Naive B cell (primary cell): ENCODE results near the gene ZNF124. TPM values are rescaled to one million over a fixed set of nuclear protein-coding genes. Genes with fewer than 3 reads are reported as not detected.
A peak's percentile ranks its signal among the peaks of the same experiment; 100 is the strongest.
"Not testable (repeated sequence)": the region's sequence is repeated elsewhere in the genome, so short reads cannot be mapped to it uniquely, and the experiment has no call there.

ENCODE experiments used
- ATAC-seq, 2 donors: fragments of 150-1000 bp; cut with Tn5 transposase; 2 replicates each; pipeline ENCODE4 v1.10.0; 2021; ENCODE audit warnings: low read depth in 2 of 2, mild to moderate bottlenecking in 2 of 2, moderate library complexity in 2 of 2
- DNase-seq: peaks from one replicate; pipeline ENCODE4 v3.0.0; 2022
- H3K27ac Mint-ChIP-seq, 6 donors: one replicate each; pipeline ENCODE4 v1.8.0; 2020 to 2022; ENCODE audit warnings: mild to moderate bottlenecking in 6 of 6, mixed read lengths in 6 of 6, moderate library complexity in 5 of 6, inconsistent platforms in 2 of 6
- H3K27me3 Mint-ChIP-seq, 3 donors: one replicate each; pipeline ENCODE4 v1.8.0; 2021 to 2022; ENCODE audit warnings: mixed read lengths in 3 of 3, mild to moderate bottlenecking in 1 of 3
- H3K36me3 Mint-ChIP-seq, 2 donors: one replicate each; pipeline ENCODE4 v1.8.0; 2020 to 2022; ENCODE audit warnings: mixed read lengths in 2 of 2, inconsistent platforms in 1 of 2, mild to moderate bottlenecking in 1 of 2
- H3K4me1 Mint-ChIP-seq, 3 donors: one replicate each; pipeline ENCODE4 v1.8.0; 2020 to 2022; ENCODE audit warnings: mixed read lengths in 3 of 3, inconsistent platforms in 1 of 3, mild to moderate bottlenecking in 1 of 3, moderate library complexity in 1 of 3
- H3K4me3 Mint-ChIP-seq, 8 donors: one replicate each; pipeline ENCODE4 v1.8.0; 2020 to 2022; ENCODE audit warnings: mild to moderate bottlenecking in 8 of 8, mixed read lengths in 8 of 8, moderate library complexity in 8 of 8, inconsistent platforms in 2 of 8
- H3K9me3 Mint-ChIP-seq, 7 donors: one replicate each; pipeline ENCODE4 v1.8.0; 2020 to 2022; ENCODE audit warnings: mixed read lengths in 7 of 7, mild to moderate bottlenecking in 5 of 7, inconsistent platforms in 2 of 7, moderate library complexity in 1 of 7
- polyA plus RNA-seq, 6 donors: library from polyadenylated mRNA; unstranded; fragments of 300-500 nt; fragmentation: Illumina TruSeq; gene quantifications; one replicate each; pipeline ENCODE4 v1.2.3, GENCODE V29; 2021; ENCODE audit warnings: low read depth in 6 of 6

ZNF124 gene
- polyA plus RNA-seq, 6 donors from 2014 or later, result 7.9 to 17.5 (median 10.6) TPM

GRCh38 chr1:247193958-247194357 lies 22.1 kb upstream of the ZNF124 start:
- peaks cover 8 to 64% (median 54%) of the 10 kb centered on the region in 7 donors for H3K9me3 Mint-ChIP-seq
- H3K27me3 Mint-ChIP-seq, result no peaks in the 10 kb centered on the region
- peak overlapping the region in 1 of 6 donors; percentile 47 for H3K27ac Mint-ChIP-seq
- ATAC-seq (no peak), DNase-seq (no peak)
- peaks cover 0 to 4% (median 0%) of the 10 kb centered on the region in 3 donors for H3K4me1 Mint-ChIP-seq
- H3K36me3 Mint-ChIP-seq, result peaks cover 61 to 81% of the 10 kb centered on the region in 2 donors
- H3K4me3 Mint-ChIP-seq, result no peak overlapping the region

- Mint-ChIP-seq H3K36me3 (peaks cover 50 to 54% of the 10 kb centered on the region in 2 donors), H3K27me3 (no peaks in the 10 kb centered on the region), H3K9me3 (peaks cover 8 to 86% (median 67%) of the 10 kb centered on the region in 7 donors), H3K4me3 (no peak overlapping the region), H3K4me1 (no peaks in the 10 kb centered on the region), H3K27ac (peak overlapping the region in 1 of 6 donors; percentile 36)
- DNase-seq (no peak), ATAC-seq (no peak)
Observed at GRCh38 chr1:247189981-247190798, 18.4 kb upstream of the ZNF124 start.

- no peaks in the 10 kb centered on the region for H3K27me3 Mint-ChIP-seq
- peaks cover 0 to 2% (median 0%) of the 10 kb centered on the region in 3 donors for H3K4me1 Mint-ChIP-seq
- no peak for DNase-seq
- ATAC-seq, result no peak
- H3K9me3 Mint-ChIP-seq, result peaks cover 0 to 64% (median 53%) of the 10 kb centered on the region in 7 donors
- H3K27ac Mint-ChIP-seq, result peak overlapping the region in 1 of 6 donors; percentile 7
- H3K36me3 Mint-ChIP-seq, result peaks cover 19 to 28% of the 10 kb centered on the region in 2 donors
- no peak overlapping the region for H3K4me3 Mint-ChIP-seq
Observed at GRCh38 chr1:247185667-247186066, 13.8 kb upstream of the ZNF124 start.

GRCh38 chr1:247184254-247184653 lies 12.4 kb upstream of the ZNF124 start:
- Mint-ChIP-seq H3K27ac (no peak overlapping the region), H3K4me3 (peak overlapping the region in 1 of 8 donors; percentile 33), H3K4me1 (peaks cover 0 to 2% (median 0%) of the 10 kb centered on the region in 3 donors), H3K27me3 (no peaks in the 10 kb centered on the region), H3K36me3 (peaks cover 8 to 25% of the 10 kb centered on the region in 2 donors), H3K9me3 (peaks cover 5 to 56% (median 43%) of the 10 kb centered on the region in 7 donors)
- ATAC-seq, result no peak
- no peak for DNase-seq

GRCh38 chr1:247182994-247183393 lies 11.2 kb upstream of the ZNF124 start:
- H3K27ac Mint-ChIP-seq, result no peak overlapping the region
- ATAC-seq (no peak), DNase-seq (no peak)
- no peak overlapping the region for H3K4me3 Mint-ChIP-seq
- no peaks in the 10 kb centered on the region for H3K27me3 Mint-ChIP-seq
- peaks cover 5 to 51% (median 35%) of the 10 kb centered on the region in 7 donors for H3K9me3 Mint-ChIP-seq
- peaks cover 9 to 32% of the 10 kb centered on the region in 2 donors for H3K36me3 Mint-ChIP-seq
- peaks cover 0 to 2% (median 0%) of the 10 kb centered on the region in 3 donors for H3K4me1 Mint-ChIP-seq

GRCh38 chr1:247180581-247180980 lies 8.8 kb upstream of the ZNF124 start:
- Mint-ChIP-seq H3K27me3 (no peaks in the 10 kb centered on the region), H3K4me3 (peak overlapping the region in 1 of 8 donors; percentile 30), H3K27ac (no peak overlapping the region), H3K36me3 (peaks cover 5 to 24% of the 10 kb centered on the region in 2 donors), H3K4me1 (peaks cover 0 to 2% (median 0%) of the 10 kb centered on the region in 3 donors), H3K9me3 (peaks cover 3 to 33% (median 18%) of the 10 kb centered on the region in 7 donors)
- DNase-seq, result no peak
- ATAC-seq, result no peak

GRCh38 chr1:247177755-247178154 lies 5.9 kb upstream of the ZNF124 start:
- Mint-ChIP-seq H3K4me3 (no peak overlapping the region), H3K27ac (no peak overlapping the region), H3K4me1 (peaks cover 0 to 1% (median under 1%) of the 10 kb centered on the region in 3 donors), H3K27me3 (no peaks in the 10 kb centered on the region), H3K36me3 (peaks cover 5 to 17% of the 10 kb centered on the region in 2 donors), H3K9me3 (peaks cover 0 to 16% (median 5%) of the 10 kb centered on the region in 7 donors)
- no peak for ATAC-seq
- DNase-seq, result no peak

GRCh38 chr1:247175458-247175857 lies 3.6 kb upstream of the ZNF124 start:
- ATAC-seq, result no peak
- Mint-ChIP-seq H3K9me3 (peaks cover 0 to 11% (median 4%) of the 10 kb centered on the region in 7 donors), H3K4me1 (peaks cover 1 to 5% (median 4%) of the 10 kb centered on the region in 3 donors), H3K36me3 (peaks cover 5 to 17% of the 10 kb centered on the region in 2 donors), H3K27me3 (no peaks in the 10 kb centered on the region), H3K27ac (peak overlapping the region in 1 of 6 donors; percentile 58), H3K4me3 (peak overlapping the region in 1 of 8 donors; percentile 69)
- no peak for DNase-seq

GRCh38 chr1:247173431-247173830 lies 1.6 kb upstream of the ZNF124 start:
- no peaks in the 10 kb centered on the region for H3K36me3 Mint-ChIP-seq
- peak overlapping the region in 2 of 8 donors; percentile 40 to 48 for H3K4me3 Mint-ChIP-seq
- H3K27me3 Mint-ChIP-seq, result no peaks in the 10 kb centered on the region
- peaks cover 0 to 2% (median 0%) of the 10 kb centered on the region in 7 donors for H3K9me3 Mint-ChIP-seq
- DNase-seq (no peak), ATAC-seq (no peak)
- H3K27ac Mint-ChIP-seq, result no peak overlapping the region
- H3K4me1 Mint-ChIP-seq, result peaks cover 5 to 21% (median 10%) of the 10 kb centered on the region in 3 donors

GRCh38 chr1:247172996-247173395 lies 1.2 kb upstream of the ZNF124 start:
- H3K27ac Mint-ChIP-seq, result peak overlapping the region in 1 of 6 donors; percentile 44
- H3K4me3 Mint-ChIP-seq, result peak overlapping the region in 2 of 8 donors; percentile 40 to 48
- DNase-seq (no peak), ATAC-seq (no peak)
- no peaks in the 10 kb centered on the region for H3K36me3 Mint-ChIP-seq
- H3K9me3 Mint-ChIP-seq, result peaks cover 0 to 5% (median 0%) of the 10 kb centered on the region in 7 donors
- H3K4me1 Mint-ChIP-seq, result peaks cover 5 to 25% (median 10%) of the 10 kb centered on the region in 3 donors
- H3K27me3 Mint-ChIP-seq, result no peaks in the 10 kb centered on the region

GRCh38 chr1:247171443-247171842 lies 377 bp downstream of the ZNF124 start:
- peak; percentile 48 to 49 for ATAC-seq
- not testable (repeated sequence) for DNase-seq, H3K27ac Mint-ChIP-seq, H3K27me3 Mint-ChIP-seq, H3K4me3 Mint-ChIP-seq, H3K36me3 Mint-ChIP-seq
- H3K4me1 Mint-ChIP-seq, result peaks cover 14 to 36% (median 23%) of the 10 kb centered on the region in 3 donors
- H3K9me3 Mint-ChIP-seq, result peaks cover 0 to 21% (median 6%) of the 10 kb centered on the region in 7 donors

- no peak for DNase-seq
- no peaks in the 10 kb centered on the region for H3K27me3 Mint-ChIP-seq
- peaks cover 11 to 69% (median 51%) of the 10 kb centered on the region in 7 donors for H3K9me3 Mint-ChIP-seq
- H3K4me1 Mint-ChIP-seq, result peaks cover 23 to 41% (median 36%) of the 10 kb centered on the region in 3 donors
- no peak for ATAC-seq
- no peak overlapping the region for H3K27ac Mint-ChIP-seq
- H3K4me3 Mint-ChIP-seq, result no peak overlapping the region
- H3K36me3 Mint-ChIP-seq, result peaks cover 24 to 41% of the 10 kb centered on the region in 2 donors
Observed at GRCh38 chr1:247165674-247166073, 6.1 kb downstream of the ZNF124 start.

GRCh38 chr1:247164694-247165093 lies 7.1 kb downstream of the ZNF124 start:
- H3K4me3 Mint-ChIP-seq, result peak overlapping the region in 1 of 8 donors; percentile 5
- peaks cover 34 to 51% of the 10 kb centered on the region in 2 donors for H3K36me3 Mint-ChIP-seq
- DNase-seq, result no peak
- peaks cover 11 to 79% (median 60%) of the 10 kb centered on the region in 7 donors for H3K9me3 Mint-ChIP-seq
- H3K27me3 Mint-ChIP-seq, result no peaks in the 10 kb centered on the region
- no peak overlapping the region for H3K27ac Mint-ChIP-seq
- peaks cover 18 to 36% (median 33%) of the 10 kb centered on the region in 3 donors for H3K4me1 Mint-ChIP-seq
- ATAC-seq, result no peak
